H1 (cell line): ENCODE results near the gene LBX1. TPM values are rescaled to one million over a fixed set of nuclear protein-coding genes. Genes with fewer than 3 reads are reported as not detected.

ENCODE experiments used
- CREB1 ChIP-seq: IDR thresholded peaks from 2 replicates; pipeline ENCODE4 v1.6.1; 2012; ENCODE audit warnings: inconsistent platforms
- KDM5A ChIP-seq: fragments of 200-600 bp; IDR thresholded peaks from 2 replicates; pipeline ENCODE4 v1.7.1; 2012; ENCODE audit warnings: mild to moderate bottlenecking, low read length, inconsistent platforms, mixed read lengths
- POLR2A ChIP-seq, 2 experiments: IDR thresholded peaks; 1 replicate in 1 of 2; 2 replicates in 1 of 2; pipeline ENCODE4 v1.6.1; 2011; ENCODE audit warnings: low read depth in 2 of 2, low read length in 2 of 2, mild to moderate bottlenecking in 2 of 2; ENCODE audit errors: control extremely low read depth in 1 of 2
- SUZ12 ChIP-seq: fragments of 200-600 bp; sonication (generic); IDR thresholded peaks from 2 replicates; pipeline ENCODE4 v1.6.1; 2012; ENCODE audit warnings: mild to moderate bottlenecking, inconsistent platforms, low read length, moderate library complexity, mixed read lengths
- TAF7 ChIP-seq: optimal IDR thresholded peaks from 2 replicates; pipeline ENCODE3; 2011; ENCODE audit warnings: low read depth, mild to moderate bottlenecking, inconsistent platforms, low read length, moderate library complexity, borderline replicate concordance
- YY1 ChIP-seq: IDR thresholded peaks from 2 replicates; pipeline ENCODE4 v1.6.1; 2011; ENCODE audit warnings: low read depth, mild to moderate bottlenecking, low read length
- polyA plus RNA-seq, 7 experiments: library from polyadenylated mRNA; depleted of rRNA in 3 of 7; stranded (reverse) in 5 of 7; unstranded in 2 of 7; fragments of >200 nt in 5 of 7; fragments of 200-250 nt in 2 of 7; gene quantifications; 1 replicate in 5 of 7; 2 replicates in 1 of 7; 4 replicates in 1 of 7; pipeline versions ENCODE4 v1.2.1 to v1.2.3, GENCODE V29; 2011 to 2013; ENCODE audit warnings: missing spikeins in 2 of 7, mixed read lengths in 2 of 7
- total RNA-seq: library from RNA; stranded (reverse); fragmentation: NEBNext Ultra II Directional; extraction: Animal tissue kit (Norgen Biotek cat#: 25700); gene quantifications from 2 replicates; pipeline ENCODE4 v1.2.1, GENCODE V29; 2021

LBX1 gene
- total and polyA plus RNA-seq, 2 of the 8 experiments (the other 6 are each of a cell fraction or from before 2014, with no cell fraction given) = not detected

DNA sequence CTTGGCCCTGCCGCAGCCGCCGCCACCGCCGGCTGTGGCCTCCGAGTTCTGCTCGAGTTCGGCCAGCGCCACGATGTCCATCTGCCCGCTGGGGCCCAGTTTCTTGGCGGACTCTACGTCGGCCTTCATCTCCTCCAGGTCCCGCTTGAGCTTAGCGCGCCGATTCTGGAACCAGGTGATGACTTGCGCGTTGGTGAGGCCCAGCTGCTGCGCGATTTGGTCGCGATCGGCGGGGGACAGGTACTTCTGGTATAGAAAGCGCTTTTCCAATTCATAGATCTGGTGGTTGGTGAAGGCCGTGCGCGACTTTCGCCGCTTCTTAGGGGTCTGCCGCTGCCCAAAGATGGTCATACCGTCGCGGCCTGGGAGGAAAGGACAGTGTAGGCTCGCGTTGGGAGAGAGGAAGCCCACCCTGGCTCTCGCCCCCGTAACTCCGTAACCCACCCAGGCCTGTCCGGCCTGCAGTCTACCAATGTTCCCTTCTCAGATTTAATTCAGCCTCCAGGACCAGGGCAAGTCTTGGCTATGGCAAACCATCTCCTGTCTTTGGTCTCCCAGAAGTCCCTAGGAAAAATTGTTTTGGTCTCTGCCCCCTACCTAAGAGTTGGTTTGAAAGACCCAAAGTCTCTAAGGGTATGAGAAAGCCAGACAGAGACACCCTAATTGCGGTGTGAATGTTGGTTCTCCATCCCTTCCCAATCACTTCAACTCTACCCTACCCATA is 1.7 kb downstream of the LBX1 start (continued):
- peak; percentile 94 for TF ChIP-seq SUZ12
- no peak for TF ChIP-seq YY1
- TF ChIP-seq KDM5A = no peak
- TF ChIP-seq TAF7 = no peak
- no peak for TF ChIP-seq POLR2A (IDR thresholded peaks at IDR 0.05; ENCODE audit: control extremely low read depth in 1 of 2, low read depth in 2 of 2, low read length in 2 of 2)
- TF ChIP-seq CREB1 = no peak
